A204.1 (cell line): Measurements from ENCODE around the gene PUM2.

Source experiments
- FAIRE-seq: peaks from 2 replicates; lab custom pipeline; 2012; peaks lifted over from hg19 to GRCh38; lab: Jason Lieb, UNC

PUM2 gene

DNA sequence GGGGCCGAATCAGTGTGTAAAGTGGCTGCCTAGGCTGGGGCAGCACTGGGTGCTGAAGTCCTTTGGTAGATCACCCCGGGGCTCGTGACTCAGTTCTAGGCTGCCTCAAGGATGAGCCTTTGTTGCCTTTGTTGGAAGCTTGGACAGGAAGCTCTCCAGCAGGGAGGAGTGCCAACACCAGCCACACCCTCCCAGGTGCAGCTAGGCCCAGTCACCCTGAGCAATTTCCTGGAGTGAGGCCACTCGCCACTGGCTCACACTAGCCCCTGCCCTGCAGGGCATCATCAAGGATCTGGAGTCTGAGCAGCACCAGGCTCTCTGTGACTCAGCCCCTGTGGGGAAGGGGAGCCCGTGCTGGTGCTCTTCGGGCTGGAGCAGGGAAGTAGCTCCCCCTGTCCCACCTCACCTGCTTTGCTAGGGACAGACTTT lies 119.0 kb downstream of the PUM2 start:
- FAIRE-seq: no peak

DNA sequence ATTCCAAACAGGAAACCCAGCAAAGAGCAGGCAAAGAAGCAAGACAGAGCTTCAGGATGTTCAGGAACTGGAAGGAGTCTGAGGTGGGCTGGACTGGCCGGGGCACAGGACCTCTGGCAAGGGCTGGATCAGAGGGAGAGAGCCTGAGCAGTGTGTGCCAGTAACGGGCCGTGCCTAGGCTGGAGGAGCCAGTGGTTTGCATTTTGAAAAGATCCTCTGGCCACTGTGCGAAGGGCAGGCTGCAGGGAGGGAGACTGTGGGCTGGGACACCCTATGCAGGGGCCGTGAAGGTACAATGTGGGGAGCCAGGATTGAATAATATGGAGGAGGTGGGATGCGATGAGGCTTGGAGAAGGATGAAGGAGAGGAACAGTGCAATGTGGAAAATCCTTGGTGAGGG lies 119.5 kb downstream of the PUM2 start:
- FAIRE-seq: no peak

DNA sequence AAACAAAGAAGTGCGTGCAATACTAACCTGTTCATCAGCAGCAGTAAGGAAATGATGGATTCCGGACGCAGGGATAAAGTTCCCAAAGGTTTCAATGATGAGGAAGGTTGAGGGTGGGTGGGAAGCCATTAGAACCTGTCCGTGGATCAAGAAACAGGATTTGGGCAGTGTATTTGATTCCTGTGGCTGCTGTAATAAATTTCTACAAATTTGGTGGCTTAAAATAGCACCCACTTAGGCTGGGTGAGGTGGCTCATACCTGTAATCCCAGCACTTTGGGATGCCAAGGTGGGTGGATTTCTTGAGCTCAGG lies 120.6 kb downstream of the PUM2 start:
- no peak for FAIRE-seq

DNA sequence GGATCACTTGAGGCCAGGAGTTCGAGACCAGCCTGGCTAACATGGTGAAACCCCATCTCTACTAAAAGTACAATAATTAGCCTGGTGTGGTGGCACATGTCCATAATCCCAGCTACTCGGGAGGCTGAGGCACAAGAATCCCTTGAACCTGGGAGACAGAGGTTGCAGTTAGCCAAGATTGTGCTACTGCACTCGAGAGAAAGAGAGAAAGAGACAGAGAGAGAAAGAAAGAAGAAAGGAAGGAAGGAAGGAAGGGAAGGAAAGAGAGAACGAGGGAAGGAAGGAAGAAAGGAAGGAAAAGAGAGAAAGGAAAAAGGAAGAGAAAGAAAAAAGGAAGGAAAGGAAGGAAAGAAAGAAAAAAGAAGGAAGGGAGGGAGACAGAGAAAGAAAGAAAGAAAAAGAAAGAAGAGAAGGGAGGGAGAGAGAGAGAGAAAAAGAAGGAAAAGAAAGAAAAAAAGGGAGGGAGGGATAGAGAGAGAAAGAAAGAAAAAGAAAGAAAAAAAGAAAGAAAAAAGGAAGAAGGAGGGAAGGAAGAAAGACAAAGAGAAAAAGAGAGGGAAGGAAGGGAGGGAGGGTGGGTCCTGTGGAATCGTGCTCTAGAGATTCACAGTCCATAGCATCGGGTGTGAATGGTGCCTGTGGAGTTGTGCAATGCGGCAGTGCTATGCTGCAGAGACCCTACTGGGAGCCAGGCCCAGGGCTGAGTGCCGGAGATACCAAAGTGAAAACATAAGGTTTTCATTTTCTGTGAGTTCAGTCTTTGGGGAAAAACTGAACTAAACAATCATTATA lies 121.1 kb downstream of the PUM2 start:
- no peak for FAIRE-seq

DNA sequence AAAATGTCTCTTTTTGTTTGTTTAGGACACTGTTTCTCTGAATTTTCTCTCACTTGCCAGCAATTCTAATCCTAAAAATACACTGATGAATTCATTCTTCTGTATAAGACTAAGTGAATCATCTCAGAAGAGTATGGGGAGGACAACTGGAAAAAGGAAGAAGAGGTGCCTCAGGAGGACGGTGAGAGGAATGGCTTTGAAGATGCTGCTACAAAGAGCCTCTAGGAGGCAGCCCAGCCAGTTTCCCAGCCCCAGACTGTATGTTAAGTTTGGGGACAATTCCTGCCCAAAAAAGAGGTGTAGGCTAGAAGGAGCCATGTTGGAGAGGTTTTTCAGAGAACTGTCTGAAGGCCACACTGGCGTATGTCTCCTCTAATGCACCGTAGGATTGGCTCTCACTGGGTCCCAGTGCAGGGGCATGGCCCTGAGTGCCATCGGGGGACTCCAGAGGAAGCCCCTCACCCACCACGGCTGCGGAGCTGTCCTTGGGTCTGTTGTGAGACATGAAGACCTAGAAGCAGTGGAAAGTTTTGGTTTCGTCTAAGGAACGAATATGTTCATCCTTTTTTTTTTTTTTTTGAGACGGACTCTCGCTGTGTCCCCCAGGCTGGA lies 122.6 kb downstream of the PUM2 start:
- FAIRE-seq: no peak

DNA sequence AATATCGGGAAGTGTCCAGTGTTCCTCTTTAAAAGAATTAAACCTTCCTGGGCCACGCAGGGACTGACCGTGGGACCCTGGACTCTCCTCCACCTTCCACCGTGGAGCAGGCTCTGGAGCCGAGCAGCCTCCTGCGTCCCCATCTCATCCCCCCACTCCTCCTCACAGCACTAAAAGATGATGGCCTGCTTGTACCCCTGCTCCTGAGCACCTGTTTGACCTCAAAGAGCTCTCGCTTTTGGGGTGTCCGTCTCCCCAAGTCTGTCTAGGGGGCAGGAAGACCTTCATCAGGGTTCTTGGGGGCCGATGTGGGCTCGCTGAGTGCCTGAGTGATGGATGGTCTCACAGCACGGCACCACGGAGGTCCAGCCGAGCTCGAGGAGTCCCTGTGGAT lies 124.5 kb downstream of the PUM2 start:
- FAIRE-seq: no peak

DNA sequence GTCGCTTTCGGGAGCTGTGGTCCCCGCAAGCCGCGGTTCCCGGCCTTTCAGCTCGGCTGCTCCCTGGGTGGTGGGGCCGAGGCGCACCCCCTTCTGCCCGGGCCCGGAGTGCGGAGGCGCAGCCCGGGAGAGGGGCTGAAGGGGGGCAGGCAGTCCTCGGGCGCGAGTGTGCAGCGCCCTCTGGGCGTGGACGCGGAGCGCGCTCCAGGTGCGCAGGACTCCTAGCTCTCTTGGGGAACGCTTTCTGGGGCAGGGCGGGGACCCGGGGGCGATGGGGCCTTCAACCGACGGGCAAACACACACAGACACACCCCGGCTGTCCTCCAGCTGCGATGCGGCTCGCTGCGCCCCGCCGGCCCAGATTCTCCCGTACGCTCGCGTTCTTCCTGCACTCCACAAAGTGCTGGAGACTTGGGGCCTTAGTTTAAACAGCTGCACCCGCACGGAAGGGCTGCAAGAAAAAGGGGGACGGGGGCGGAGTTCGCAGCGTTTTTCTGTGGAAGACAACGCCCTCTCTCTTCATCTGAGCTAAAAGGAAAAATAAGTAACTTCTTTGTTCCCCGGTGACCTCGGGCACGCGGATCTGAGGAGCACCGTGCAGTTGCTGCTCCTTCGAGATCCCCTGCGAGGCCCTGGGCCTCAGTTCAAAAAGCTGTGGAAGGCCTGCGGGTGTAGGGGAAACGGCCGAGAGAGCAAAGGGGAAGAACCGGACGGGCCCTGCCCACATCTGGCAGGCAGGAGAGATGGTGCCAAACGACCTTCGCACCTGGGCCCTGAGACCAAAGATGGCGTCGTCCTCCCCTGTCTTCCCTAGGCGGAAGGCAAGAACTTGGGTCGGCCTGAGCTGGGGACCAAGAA lies 125.1 kb downstream of the PUM2 start:
- no peak for FAIRE-seq

DNA sequence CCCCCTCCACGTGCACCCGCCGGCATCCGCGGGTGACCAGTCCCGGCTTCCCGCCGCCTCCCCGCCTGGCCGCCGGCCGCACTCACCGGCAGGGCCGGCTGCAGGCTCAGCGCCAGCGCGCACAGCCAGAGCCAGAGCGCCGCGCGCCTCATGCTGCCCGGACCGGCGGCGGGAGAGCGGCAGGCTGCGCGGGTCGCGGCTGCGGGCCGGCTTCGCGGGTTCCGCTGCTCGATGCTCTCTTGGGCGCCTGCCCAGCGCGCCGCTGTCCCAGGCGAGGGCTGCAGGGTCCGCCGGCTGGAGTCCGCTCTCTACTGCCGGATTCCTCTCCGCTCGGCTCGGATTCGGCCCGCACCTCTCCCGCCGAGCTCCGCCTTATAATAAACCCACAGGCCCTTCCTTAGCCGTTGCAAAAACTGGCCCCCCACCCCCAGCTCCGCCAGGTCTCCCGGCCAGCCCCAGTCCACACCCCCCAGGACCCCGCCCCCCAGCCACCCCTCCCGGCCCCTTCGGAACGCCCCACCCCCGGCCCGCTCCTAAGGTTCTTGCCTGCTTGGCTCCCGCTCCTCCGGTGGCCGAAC lies 125.8 kb downstream of the PUM2 start, which contains the start of gene SDC1:
Gene SDC1, minus strand, starts transcription at position 415 of the 578 bp plus-strand sequence. Its CDS starts 263 bp downstream, at position 152.
- FAIRE-seq: no peak

DNA sequence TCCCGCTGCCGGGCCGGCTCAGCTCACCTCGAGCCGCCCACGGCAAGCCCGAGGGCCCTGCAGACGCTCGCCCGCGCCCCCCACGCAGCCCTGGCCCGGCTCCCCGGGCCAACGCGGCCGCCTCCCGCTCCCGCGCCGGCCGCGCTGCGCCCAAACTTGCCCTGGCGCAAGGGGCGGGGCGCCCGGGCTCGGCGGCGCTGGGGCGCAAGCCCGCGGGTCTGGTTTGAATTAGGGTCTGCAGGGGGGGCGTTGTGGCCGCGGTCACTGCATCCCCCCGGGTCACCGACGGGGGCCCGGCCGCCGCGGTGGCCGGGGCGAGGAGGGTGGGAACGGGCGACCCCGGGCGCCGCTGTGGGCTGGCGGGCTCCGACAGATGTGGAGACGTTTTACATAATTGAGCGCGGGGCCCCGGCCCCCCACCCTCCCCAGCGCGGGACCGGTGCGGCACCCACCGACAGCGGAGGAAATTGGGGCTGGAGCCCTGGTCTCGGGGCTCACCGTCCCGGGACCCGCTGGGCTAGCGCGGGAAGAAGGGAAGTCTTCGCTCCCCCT lies 126.4 kb downstream of the PUM2 start:
- no peak for FAIRE-seq

DNA sequence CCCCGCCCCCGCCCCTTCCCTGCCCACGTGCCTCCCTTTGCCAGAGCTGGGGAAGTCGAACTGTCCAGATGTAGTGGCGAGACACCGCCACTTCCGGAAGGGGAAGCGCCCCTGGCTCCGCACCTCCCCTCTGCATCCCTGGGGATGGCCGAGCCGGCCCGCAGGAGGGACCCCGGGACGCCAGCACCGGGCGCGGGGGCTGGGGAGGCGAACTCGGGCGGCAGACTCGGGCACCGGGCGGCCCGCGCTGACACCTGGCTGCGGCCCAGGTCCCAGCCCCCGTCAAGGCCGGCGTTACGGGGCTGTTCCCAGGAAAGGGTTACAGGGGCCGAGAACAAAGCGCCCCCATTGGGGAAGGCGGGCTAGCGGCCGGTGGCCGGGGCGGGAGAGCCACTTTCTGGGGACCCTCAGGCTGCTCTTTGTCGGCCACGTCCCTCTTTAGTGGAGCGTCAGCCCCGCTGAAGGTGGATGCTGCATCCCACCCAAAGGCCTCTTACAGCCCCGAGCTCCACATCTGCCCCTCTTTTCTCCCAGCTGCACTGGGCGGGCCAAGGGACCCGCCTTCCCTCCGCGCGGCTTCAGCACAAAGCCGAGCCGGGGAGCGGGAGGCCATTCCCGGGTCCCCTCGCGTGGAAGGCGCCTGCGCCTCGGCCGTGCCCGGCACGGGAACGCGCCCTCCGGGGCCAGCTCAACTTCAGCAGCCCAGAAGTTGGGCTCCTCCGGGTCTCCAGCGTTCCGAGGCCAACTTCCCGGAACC lies 127.1 kb downstream of the PUM2 start:
- FAIRE-seq: no peak

DNA sequence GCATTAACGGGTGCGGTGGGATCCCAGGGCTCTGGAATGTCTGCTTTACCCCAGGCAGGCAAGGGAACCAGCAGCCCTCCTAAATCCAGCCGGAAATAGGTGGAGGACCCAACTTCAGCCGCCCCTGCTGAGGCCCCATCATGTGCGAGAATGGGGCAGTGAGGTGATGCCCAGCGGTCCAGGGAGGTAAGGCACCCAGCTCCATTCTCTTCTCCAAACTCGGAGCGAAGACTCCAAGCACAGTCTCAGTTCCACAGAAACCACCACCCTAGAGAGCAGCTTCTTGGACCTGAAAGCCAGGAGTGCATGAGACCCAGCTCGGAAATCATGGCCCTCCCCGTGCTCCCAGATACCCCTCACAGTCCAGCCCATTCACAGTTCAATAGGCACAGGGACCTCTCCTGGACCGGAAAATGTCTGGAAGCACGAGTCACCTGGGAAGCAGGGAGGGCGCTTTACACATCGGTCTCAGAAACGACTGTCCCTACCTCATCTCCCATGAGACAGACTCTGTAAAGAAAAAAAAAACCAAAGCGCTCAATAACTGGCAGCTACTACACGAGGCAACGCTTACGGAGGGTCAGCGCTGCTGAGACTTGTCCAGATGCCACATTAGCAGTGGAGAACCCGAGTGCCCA lies 127.8 kb downstream of the PUM2 start:
- no peak for FAIRE-seq

DNA sequence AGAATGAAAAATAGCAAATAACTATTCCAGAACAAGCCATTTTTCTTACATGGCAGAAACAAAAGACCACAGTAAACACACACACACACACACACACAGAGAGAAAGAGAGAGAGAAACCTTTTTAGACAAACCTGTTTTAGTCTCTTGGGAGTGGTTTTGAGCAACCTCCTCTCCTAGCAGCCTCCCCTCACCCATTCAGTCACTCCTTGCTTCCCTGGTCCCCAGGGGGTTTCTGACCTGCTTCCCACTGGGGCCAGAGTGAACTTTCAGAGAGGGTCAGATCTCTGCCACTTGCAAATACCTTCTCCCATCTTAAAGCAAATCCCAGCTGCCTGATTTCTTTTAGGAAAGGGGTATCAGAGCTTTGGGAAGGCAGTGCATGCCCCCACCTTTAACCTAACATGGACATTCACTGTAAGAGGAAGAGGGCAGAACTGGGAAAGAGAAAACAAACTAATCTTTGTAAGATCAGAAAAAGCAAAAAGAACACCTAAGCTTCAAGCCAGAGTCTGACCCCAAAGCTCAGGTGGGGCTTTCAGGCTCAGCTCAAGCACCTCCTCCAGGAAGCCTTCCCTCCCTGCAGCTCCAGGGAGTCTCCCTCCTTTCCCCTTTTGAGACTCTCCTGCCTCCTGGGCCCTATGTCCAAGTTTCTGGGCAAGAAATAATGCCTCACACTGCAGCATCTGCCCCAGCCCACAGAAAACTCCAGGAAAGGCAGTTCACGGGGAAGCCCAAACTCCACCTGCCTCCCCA lies 128.5 kb downstream of the PUM2 start:
- no peak for FAIRE-seq

DNA sequence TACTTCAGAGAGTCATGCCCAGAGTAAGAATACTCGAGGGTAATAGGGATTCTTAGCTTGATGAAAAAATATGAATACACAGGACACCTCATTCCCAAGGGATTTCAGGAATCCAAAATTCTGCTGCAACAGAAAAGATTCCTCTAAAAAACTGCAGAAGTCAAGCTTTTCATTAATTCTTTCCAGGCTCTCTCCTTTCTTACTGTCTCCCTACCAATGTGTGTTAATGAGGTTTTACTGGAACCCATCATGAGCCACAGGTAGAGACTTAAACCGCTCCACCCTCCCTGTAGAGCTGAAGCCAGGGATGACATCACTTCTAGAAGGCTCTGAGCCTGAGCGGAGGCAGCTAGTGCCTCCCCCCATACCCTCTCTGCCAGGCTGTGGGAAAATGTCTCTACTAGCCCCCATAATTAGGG lies 129.1 kb downstream of the PUM2 start:
- no peak for FAIRE-seq

DNA sequence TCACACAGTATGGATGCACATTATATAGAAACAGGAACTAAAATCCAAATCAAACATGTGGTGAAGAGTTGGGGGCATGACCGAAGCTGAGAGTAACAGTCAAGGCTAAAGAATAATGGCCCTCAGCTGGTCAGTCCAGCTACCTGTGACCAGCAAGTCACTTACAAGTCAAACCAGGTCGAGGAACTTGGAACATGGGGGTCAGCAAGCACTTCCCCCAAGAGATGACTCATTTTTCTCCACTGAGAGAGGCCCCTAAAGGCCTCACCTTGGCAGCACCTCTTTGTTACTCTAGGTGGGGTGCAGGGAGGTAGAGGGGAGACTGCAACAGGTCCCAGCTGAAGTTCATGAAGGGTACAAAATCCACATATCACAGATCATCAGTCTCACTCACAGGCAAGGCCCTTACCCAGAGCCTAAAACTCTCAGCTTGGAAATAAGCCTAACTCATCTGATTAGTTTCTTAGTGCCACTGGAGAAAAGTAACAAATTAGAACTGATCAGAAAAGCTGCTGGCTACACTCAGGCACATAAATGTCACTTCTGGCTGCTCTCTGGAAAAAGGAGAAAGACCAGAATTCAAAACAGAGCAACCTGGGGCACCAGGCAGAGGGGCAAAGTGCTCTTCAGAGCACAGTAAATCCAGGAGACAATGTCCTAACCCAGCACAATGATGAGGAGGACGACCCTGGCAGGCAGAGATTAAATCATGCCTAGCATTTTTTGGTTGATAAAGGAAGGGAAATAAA lies 129.7 kb downstream of the PUM2 start:
- FAIRE-seq: no peak

DNA sequence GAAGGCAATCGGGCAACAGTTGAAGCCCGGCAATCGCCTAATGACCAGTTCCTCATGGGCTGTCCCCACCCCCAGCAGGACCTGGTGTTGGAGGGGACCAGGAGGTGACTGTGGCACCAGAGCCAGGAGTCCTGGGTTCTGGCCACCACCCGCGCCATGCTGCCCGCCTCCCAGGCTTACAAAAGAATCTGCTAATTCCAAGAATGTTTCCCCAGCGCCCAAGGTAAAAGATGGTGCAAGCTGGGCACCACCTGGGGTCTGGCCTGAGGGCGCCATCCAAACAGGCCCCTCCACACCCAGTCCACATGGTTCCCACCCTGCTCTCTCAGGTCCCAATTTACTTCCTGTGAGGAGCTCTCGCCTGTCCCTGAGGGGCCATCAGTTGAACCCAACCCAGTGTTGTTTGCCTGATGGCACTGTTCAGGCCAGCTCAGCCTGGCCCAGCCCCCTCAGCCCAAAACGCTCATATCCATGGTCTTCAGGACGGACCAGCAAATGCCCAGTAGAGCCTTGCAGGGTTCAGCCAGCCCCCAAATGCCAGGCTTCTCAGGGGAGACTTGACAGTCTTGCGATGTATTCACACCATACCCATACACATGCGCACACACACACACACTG lies 130.8 kb downstream of the PUM2 start:
- no peak for FAIRE-seq

DNA sequence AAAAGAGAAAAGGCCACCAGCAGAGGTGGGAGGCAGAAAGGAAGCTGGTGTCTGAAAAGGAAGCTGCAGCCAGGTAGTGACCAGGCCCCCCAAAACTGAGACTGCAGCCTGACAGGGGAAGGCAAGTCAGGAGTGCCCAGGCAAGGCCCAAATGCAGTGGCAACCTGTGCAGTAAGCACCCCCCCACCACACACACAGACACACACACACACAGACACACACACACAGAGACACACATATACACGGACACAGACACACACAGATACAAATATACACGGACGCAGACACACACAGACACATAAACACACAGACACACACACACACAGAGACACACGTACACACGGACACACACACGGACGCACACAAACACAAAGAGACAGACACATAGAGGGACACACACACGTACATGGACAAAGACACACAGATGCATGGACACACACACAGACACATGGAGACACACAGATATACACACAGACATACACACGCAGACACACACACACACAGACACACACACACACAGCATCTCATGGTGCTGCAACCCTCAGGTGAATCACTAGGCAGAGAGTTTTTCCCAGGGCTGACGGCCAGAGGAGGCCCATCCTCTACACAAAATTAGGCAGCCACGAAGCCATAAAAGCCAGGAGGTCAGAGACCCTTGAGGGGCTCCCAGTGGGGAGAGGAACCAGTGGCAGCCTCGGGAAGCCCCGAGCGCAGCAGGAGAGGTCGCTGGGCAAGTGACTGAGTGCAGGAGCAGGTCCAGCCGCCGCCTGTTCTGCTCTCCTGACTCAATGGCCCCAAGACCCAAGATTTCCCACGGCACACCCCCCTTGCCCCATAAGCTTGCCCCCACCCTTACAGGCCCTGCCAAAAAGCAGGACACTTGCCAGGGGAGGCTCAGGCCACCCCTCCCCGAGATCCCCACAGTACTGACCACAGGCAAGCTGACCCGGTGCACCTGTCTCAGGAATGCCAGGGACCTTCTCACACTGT lies 132.0 kb downstream of the PUM2 start:
- FAIRE-seq: no peak

DNA sequence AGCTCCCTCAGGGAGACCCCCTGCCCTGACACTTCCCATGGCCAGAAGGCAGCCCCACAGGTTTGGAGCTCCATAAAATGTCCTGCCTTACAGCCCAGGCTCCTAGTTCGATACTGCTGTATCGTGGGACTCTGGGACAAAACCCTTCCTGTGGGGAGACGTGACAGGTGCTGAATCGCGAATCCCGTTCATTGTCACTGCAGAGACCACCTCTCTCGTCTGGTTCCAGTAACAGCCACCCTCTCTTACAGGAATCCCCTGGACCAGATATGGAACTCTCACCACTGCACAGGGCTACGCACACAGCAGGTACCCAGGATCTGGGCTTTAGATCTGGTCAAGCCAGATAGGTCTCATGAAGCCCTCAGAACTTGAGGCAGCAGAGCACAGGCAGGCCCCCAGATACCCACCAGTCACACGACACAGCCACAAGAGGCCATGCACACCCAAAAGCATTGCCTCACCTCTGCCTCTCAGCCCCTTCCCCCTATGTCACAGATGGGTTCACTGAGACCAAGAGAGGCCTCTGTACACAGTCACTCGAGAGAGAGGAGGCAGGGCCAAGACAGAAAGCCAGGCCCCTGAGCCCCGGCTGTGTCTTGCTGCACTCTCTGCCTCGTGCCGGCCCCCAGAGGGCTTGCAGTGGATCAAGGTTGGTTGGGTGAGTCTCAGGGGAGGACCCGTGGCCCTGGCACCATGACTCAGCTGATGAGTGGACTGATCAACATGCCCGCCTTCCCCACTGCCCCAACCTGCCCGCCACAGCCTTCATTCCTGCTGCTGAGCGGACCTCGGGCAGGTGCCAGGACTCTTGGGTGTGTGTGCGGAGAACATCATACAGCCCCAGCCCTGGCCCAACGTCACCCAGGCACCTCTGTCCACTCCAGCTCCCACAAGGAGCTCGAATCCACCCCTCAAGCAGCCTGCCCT lies 133.3 kb downstream of the PUM2 start:
- no peak for FAIRE-seq
